HG02938 (cell line): ENCODE measurements around the gene FAR2.
"Not testable (repeated sequence)": the region's sequence is repeated elsewhere in the genome, so short reads cannot be mapped to it uniquely, and the experiment has no call there.

Experiments used
- ATAC-seq: cut with Tn5 transposase; IDR thresholded peaks from one replicate; pipeline ENCODE4 v1.9.1; 2021; ENCODE audit warnings: mild to moderate bottlenecking, moderate library complexity; ENCODE audit not compliant: unreplicated experiment

The FAR2 gene

DNA sequence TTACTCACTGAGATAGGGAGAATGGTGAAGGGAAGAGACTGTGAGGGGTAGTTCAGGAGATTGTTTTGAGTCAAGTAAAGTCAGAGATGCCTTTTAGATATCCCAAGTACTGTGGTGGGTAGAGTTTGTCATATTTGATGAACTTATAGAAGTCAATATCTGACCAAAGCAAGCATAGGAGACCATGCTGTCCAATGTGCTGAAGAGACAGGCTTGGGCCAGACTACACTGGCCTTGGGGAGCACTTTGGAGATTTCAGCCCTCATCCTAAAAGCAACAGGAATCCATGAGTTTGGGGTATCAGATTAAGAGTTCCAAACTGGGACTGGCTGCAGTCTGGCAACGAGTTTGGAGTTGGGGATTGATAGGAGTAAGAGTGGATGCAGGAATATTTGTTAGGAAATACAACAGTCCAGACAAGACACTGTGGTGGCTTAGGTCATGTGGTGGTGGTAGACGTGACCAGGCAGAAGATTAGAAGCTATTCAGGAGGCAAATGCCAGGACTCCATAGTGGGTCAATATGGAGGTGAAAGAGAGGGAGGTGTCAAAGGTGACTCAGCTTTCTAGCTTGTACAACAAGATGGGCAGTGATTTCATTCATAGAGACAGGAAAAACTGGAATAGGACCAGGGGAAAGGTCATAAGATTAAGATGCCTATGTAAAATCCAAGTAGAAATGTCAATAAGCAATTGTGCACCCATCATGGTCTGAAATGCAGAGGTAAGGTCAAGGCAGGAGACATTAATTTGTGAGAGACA, 81.9 kb downstream of the FAR2 start:
- ATAC-seq: no peak

- ATAC-seq: no peak
These were observed 83.0 kb downstream of the FAR2 start for GRCh38 chr12:29232086-29232485.

- ATAC-seq: no peak
These were observed 85.5 kb downstream of the FAR2 start for GRCh38 chr12:29234552-29234951.

GRCh38 chr12:29234965-29235626, 86.0 kb downstream of the FAR2 start:
- no peak for ATAC-seq

DNA sequence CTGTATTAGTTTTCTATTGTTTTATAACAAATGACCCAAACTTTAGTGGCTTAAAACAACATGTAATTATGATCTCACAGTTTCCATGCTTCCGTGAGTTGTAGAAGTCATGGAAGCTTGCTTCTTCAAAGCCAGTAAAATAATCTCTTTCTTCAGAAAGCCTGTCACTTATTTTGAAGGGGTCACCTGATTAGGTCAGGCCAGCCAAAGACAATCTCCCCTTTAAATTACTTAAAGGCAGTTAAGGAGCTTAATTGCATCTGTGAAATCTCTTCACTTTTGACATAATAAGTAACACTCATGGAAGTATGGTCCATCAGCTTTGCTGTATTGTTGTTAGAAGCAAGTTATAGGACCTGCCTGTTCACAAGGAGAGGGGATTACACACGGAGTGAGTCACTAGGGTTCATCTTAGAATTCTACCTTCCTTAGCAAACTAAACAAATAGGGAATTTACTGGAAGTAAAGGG, 89.8 kb downstream of the FAR2 start:
- no peak for ATAC-seq

GRCh38 chr12:29239336-29239735, 90.3 kb downstream of the FAR2 start:
- ATAC-seq: no peak

- no peak for ATAC-seq
These were observed 91.4 kb downstream of the FAR2 start for GRCh38 chr12:29240441-29240840.

DNA sequence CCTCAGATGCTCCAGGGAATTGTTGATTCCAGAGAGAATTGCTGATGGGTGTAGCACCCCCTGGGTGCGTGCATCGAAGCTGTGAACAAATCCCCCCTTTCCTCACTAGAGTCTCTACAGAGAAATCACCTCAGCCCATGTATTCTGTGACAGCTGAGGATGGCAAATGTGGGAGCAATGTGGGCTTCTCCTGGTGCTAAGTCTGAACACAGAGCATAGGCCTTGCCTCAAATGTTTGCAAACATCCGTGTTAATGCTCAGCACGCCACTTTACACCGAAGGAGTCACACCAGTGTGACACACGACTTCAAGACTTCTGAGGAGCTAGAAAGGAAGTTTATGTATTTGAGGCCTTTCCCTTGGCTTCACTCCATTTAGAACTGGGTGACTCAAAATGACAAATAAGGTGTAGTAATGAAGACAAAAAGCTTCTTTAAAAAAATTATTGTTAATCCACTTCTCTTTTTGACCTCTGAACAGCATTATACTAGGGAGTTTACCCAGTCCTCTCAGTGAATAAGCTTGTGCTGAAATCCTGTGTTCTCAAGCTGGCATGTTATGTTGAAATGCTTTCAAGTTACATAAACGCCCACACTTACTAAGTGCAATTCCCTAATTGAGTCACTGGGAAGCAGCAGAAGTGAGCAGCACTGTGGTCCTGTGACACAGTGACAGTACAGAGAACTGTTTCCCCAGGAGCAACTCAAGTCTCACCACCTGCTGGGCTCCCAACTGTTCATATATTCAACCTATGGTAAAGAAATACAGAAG, 92.9 kb downstream of the FAR2 start:
- ATAC-seq: peak; percentile 74

GRCh38 chr12:29242921-29243431, 93.9 kb downstream of the FAR2 start:
- no peak for ATAC-seq

DNA sequence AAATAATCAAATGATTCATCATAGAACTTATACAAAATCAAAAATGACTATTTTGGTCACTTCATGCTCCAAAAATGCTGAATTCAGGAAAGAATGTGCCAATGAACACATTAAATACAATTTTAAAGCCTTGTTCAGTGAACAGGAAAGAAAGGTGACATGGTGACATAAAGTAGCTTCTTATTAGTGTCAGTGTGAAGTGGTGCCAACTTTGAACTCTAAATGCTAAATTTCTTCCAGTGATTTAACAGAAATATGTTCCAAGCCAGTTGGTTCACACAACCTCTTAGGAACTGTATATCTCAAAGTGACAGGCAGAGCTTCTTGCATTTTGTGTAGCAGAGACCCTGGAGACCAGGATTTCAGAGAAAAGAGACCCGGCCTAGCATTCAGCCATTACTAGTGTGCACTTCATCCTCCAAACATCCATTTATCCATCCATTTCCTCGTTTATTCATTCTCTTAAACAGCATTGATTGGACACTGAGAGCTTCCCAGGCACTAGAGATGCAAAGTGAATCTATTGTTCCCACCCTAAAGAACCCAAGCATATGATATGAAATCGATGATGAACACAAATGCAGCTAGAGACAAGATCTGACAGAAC, 95.2 kb downstream of the FAR2 start:
- no peak for ATAC-seq

DNA sequence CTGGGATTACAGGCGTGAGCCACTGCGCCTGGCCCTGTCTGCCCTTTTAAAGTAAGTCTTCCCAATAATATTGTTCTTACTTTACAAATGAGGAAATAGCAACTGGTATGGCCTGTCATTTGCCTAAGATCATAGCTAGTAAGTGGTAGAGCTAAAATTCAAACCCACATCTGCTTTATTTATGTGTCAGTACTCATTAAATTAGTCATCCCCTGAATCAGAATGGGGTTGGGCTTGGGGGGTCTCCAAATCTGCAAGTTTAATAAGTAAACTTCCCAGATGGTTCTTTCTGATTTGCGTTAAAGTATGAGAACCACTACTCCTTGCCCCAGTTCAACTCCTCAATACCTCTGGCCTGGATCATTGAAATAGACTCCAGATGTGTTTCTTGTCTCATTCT, 96.2 kb downstream of the FAR2 start:
- ATAC-seq: peak; percentile 34

DNA sequence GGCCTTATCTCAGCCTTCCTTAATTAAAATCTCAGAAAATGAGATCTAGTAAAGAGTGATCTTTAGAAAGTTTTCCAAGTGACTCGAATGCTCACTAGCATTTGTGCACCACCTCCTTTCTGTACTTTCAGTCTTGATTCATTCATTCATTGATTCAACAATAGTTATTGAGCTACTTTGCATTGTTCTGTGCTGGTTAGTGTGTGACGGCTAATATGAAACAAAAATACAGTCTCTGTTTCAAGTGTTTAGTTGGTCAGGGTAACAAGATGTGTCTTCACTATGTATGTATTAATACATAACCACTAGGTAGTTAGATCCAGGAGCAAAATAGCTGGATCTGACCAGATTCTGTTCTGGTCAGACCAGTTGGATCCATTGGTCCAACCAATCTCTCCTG, 100.9 kb downstream of the FAR2 start:
- ATAC-seq: peak; percentile 62

- ATAC-seq: no peak
These were observed 105.0 kb downstream of the FAR2 start for GRCh38 chr12:29253906-29254625.

DNA sequence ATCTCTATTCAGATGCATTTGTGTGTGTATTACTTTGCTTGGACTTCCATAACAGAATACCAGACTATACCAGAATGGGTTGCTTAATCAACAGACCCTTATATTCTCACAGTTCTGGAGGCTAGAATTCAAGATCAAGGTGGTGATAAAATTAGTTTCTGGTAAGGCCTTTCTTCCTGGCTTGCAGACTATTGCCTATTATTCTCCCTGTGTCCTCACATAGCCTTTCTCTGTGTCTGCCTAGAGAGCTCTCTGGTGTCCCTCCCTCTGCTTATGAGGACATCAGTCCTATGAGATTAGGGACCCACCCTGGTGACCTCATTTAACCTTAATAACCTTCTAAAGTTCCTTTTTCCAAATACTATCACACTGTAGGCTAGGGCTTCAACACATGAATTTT, 106.0 kb downstream of the FAR2 start:
- ATAC-seq: no peak

DNA sequence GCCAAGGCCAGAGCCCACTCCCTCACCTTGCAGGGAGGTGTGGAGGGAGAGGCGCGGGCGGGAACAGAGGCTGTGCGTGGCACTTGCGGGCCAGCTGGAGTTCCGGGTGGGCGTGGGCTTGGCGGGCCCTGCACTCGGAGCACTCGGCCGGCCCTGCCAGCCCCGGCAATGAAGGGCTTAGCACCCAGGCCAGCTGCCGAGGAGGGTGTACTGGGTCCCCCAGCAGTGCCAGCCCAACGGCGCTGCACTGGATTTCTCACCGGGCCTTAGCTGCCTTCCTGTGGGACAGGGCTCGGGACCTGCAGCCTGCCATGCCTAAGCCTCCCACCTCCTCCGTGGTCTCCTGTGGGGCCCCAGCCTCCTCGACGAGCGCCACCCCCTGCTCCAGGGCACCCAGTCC, 107.5 kb downstream of the FAR2 start:
- no peak for ATAC-seq

DNA sequence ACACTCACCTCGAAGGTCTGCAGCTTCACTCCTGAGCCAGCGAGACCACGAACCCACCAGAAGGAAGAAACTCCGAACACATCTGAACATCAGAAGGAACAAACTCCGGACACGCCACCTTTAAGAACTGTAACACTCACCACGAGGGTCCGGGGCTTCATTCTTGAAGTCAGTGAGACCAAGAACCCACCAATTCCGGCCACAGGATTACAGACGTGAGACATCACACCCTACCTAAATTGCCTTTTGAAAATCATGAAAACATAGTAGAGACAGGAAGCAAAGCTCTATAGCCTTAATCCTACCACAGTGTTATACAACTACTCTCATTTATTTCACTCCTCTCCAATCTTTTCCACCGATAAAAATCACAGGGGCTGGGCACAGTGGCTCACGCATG, 108.6 kb downstream of the FAR2 start:
- not testable (repeated sequence) for ATAC-seq

DNA sequence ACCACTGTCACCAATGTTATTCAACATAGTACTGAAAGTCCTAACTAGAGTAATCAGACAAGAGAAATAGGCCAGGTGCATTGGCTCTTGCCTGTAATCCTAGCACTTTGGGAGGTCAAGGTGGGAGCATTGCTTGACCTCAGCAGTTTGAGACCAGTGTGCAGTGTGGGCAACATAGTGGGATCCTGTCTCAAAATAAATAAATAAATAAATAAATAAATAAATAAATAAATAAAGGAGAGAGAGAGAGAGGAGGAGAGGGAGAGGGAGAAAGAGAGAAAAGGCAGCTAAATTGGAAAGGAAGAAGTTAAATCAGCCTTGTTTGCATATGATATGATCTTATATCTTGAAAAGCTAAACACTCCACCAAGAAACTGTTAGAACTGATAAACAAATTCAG, 115.3 kb downstream of the FAR2 start:
- no peak for ATAC-seq

DNA sequence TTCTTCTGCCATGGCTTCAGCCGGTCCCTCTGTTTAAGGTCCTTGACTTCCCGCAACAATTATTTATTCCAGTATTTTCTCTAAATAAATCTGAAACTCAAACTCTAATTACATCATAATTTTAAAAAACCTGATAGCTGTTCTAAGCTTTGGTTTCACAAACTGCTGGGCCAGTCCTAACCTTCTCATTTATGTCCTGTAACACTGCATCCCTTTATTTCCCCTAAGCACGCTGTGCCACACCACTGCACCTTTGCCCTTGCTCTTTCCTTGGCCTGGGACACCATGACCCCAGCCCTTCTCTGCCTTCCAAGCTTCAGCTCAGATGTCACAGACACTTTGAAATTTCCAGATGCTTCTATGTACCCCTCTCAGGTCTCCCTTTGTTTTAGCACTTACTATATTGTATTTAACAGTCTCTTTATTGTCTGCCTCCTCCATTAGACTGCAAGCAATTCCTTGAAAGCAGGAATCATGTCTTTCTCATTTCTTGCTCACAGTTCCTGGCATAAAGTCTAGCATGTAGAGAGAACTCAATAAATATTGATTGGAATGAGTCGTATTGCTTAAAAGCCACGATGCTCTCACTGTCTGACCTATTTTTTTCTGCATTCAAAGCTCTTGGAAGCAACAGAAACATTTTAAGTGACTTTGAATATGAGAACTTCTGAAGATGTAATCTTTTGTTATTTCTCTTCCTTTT, 120.8 kb downstream of the FAR2 start:
- ATAC-seq: no peak

DNA sequence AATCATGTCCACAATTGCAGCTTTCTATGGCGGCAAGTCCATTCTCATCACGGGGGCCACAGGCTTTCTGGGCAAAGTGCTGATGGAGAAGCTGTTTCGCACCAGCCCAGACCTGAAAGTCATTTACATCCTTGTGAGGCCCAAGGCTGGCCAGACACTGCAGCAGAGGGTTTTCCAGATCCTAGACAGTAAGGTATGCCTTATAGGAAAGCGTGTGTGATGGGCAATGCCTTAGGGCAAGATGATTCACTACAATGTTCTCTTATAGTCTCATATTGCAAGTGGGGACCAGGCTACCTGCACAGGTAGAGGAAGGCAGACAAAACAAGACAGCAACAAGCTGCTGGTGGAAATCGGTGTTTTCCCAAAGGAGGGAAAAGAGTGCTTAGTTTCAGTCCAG, 121.4 kb downstream of the FAR2 start:
- no peak for ATAC-seq
